Cardiac fibroblast (primary cell): ENCODE measurements around the gene C6orf62.
"Not testable (repeated sequence)": the region's sequence is repeated elsewhere in the genome, so short reads cannot be mapped to it uniquely, and the experiment has no call there.

Experiments used
- DNase-seq, 2 donors: peaks; one replicate each; pipeline versions ENCODE4 v3.0.0 to v3.0.0-alpha.2; 2010; ENCODE audit warnings: low read depth in 2 of 2
- H3K4me3 ChIP-seq, 2 donors: replicated peaks in 1 of 2; 1 replicate in 1 of 2; 2 replicates in 1 of 2; pipeline ENCODE4 v1.5.1; 2011; ENCODE audit warnings: low read depth in 2 of 2, low read length in 2 of 2, mild to moderate bottlenecking in 2 of 2, moderate library complexity in 1 of 2
- CTCF ChIP-seq: IDR thresholded peaks from one replicate; pipeline ENCODE4 v1.5.1; 2011; ENCODE audit warnings: low read depth, mild to moderate bottlenecking, low read length, inconsistent platforms

The C6orf62 gene

GRCh38 chr6:24689964-24690363 is 29.0 kb downstream of the C6orf62 start:
- peak; percentile 28 to 76 for DNase-seq
- H3K4me3 ChIP-seq = no peak overlapping the region
- no peak for TF ChIP-seq CTCF

- DNase-seq = no peak
- no peak overlapping the region for H3K4me3 ChIP-seq
- TF ChIP-seq CTCF = no peak
Observed at GRCh38 chr6:24686946-24687345, 32.0 kb downstream of the C6orf62 start.

GRCh38 chr6:24686408-24686807 is 32.5 kb downstream of the C6orf62 start:
- TF ChIP-seq CTCF = no peak
- H3K4me3 ChIP-seq = no peak overlapping the region
- no peak for DNase-seq

- TF ChIP-seq CTCF = no peak
- no peak overlapping the region for H3K4me3 ChIP-seq
- no peak for DNase-seq
Observed at GRCh38 chr6:24683297-24684296, 35.4 kb downstream of the C6orf62 start.

GRCh38 chr6:24680582-24680981 is 38.4 kb downstream of the C6orf62 start:
- DNase-seq = no peak
- H3K4me3 ChIP-seq = no peak overlapping the region
- no peak for TF ChIP-seq CTCF

GRCh38 chr6:24678792-24679352 is 40.1 kb downstream of the C6orf62 start:
- not testable (repeated sequence) for DNase-seq

GRCh38 chr6:24673625-24674024 is 45.3 kb downstream of the C6orf62 start:
- DNase-seq = no peak
- no peak for TF ChIP-seq CTCF
- H3K4me3 ChIP-seq = no peak overlapping the region

More at GRCh38 chr6:24678792-24679352, 40.1 kb downstream of the C6orf62 start:
- not testable (repeated sequence) for H3K4me3 ChIP-seq
